HG03442 (cell line): ENCODE data around the gene NUPR1.
A peak's percentile ranks its signal among the peaks of the same experiment; 100 is the strongest.
"Not testable (repeated sequence)": the region's sequence is repeated elsewhere in the genome, so short reads cannot be mapped to it uniquely, and the experiment has no call there.

Experiments
- ATAC-seq: cut with Tn5 transposase; IDR thresholded peaks from one replicate; pipeline ENCODE4 v1.9.1; 2021; ENCODE audit warnings: mild to moderate bottlenecking, moderate library complexity; ENCODE audit not compliant: unreplicated experiment

Gene NUPR1

GRCh38 chr16:28499854-28500253 is 38.9 kb downstream of the NUPR1 start:
- ATAC-seq, result no peak

GRCh38 chr16:28498666-28499381 is 40.0 kb downstream of the NUPR1 start:
- ATAC-seq, result no peak

- ATAC-seq, result no peak
Measured at GRCh38 chr16:28497861-28498599, 40.7 kb downstream of the NUPR1 start.

GRCh38 chr16:28497386-28497785 is 41.4 kb downstream of the NUPR1 start:
- no peak for ATAC-seq

GRCh38 chr16:28496844-28497243 is 41.9 kb downstream of the NUPR1 start:
- no peak for ATAC-seq

- no peak for ATAC-seq
Measured at GRCh38 chr16:28495795-28496749, 42.7 kb downstream of the NUPR1 start.

- no peak for ATAC-seq
Measured at GRCh38 chr16:28495098-28495793, 43.5 kb downstream of the NUPR1 start.

GRCh38 chr16:28494121-28494851 is 44.5 kb downstream of the NUPR1 start, which contains the start of gene APOBR:
TSS of gene APOBR (plus strand) at chr16:28494643. CDS start at chr16:28494682, 39 bp downstream.
- ATAC-seq, result peak; percentile 38

GRCh38 chr16:28492511-28492910 is 46.3 kb downstream of the NUPR1 start:
- ATAC-seq, result no peak

GRCh38 chr16:28491970-28492474 is 46.8 kb downstream of the NUPR1 start, which contains the start of gene CLN3:
TSS of gene CLN3 (minus strand) at chr16:28492074. CDS start at chr16:28491759, 315 bp downstream.
- ATAC-seq, result peak; percentile 73

GRCh38 chr16:28491230-28491969 is 47.4 kb downstream of the NUPR1 start:
- peak; percentile 9 for ATAC-seq

- ATAC-seq, result no peak
Measured at GRCh38 chr16:28486266-28486665, 52.5 kb downstream of the NUPR1 start.

- not testable (repeated sequence) for ATAC-seq
Measured at GRCh38 chr16:28483361-28483760, 55.4 kb downstream of the NUPR1 start.
